DND-41 (cell line): ENCODE data around the gene ITGA8.
"Not testable (repeated sequence)": the region's sequence is repeated elsewhere in the genome, so short reads cannot be mapped to it uniquely, and the experiment has no call there.

Experiments
- ATAC-seq: fragments of 200-7000 bp; cut with Tn5 transposase; 3 replicates; pipeline ENCODE4 v1.9.1; 2021; ENCODE audit warnings: low read depth; ENCODE audit not compliant: insufficient read depth
- DNase-seq: peaks from one replicate; pipeline ENCODE4 v3.0.0-alpha.2; 2020
- H2AFZ ChIP-seq: 2 replicates; pipeline ENCODE4 v1.6.0; 2012; ENCODE audit warnings: low read depth, low read length
- H3K27ac ChIP-seq: 2 replicates; pipeline ENCODE4 v1.5.1; 2012; ENCODE audit warnings: low read length, inconsistent platforms
- H3K27me3 ChIP-seq: fragments of 200-600 bp; sonication (generic); 2 replicates; pipeline ENCODE4 v1.6.0; 2012; ENCODE audit warnings: low read length, mild to moderate bottlenecking, inconsistent platforms; ENCODE audit not compliant: insufficient read depth, poor library complexity
- H3K36me3 ChIP-seq: 2 replicates; pipeline ENCODE4 v1.5.1; 2012; ENCODE audit warnings: low read length, inconsistent platforms; ENCODE audit not compliant: insufficient read depth
- H3K4me1 ChIP-seq: 2 replicates; pipeline ENCODE4 v1.5.1; 2012; ENCODE audit warnings: mild to moderate bottlenecking, low read length; ENCODE audit not compliant: insufficient read depth
- H3K4me2 ChIP-seq: 2 replicates; pipeline ENCODE4 v1.6.0; 2012; ENCODE audit warnings: mild to moderate bottlenecking, moderate library complexity, low read length, inconsistent platforms; ENCODE audit not compliant: insufficient read depth
- H3K4me3 ChIP-seq, 2 experiments: fragments of 200-600 bp in 1 of 2; shearing (Covaris generic) in 1 of 2; 2 replicates each; pipeline ENCODE4 v1.5.1; 2012 to 2016; ENCODE audit warnings: inconsistent platforms in 2 of 2, low read length in 2 of 2, mild to moderate bottlenecking in 2 of 2, low read depth in 1 of 2, moderate library complexity in 1 of 2
- H3K79me2 ChIP-seq: 2 replicates; pipeline ENCODE4 v1.6.0; 2012; ENCODE audit warnings: low read length, inconsistent platforms; ENCODE audit not compliant: insufficient read depth
- H3K9ac ChIP-seq: 2 replicates; pipeline ENCODE4 v1.6.0; 2012; ENCODE audit warnings: low read depth, mild to moderate bottlenecking, inconsistent platforms, low read length, moderate library complexity
- H3K9me3 ChIP-seq: 2 replicates; pipeline ENCODE4 v1.5.1; 2012; ENCODE audit warnings: low read length, moderate library complexity, mild to moderate bottlenecking, inconsistent platforms; ENCODE audit not compliant: insufficient read depth, severe bottlenecking
- H4K20me1 ChIP-seq: 2 replicates; pipeline ENCODE4 v1.6.0; 2012; ENCODE audit warnings: low read length; ENCODE audit not compliant: insufficient read depth
- EZH2 ChIP-seq: IDR thresholded peaks from 3 replicates; pipeline ENCODE4 v1.6.1; 2012; ENCODE audit warnings: borderline replicate concordance, low read depth, mild to moderate bottlenecking, moderate library complexity, low read length, inconsistent platforms; ENCODE audit not compliant: severe bottlenecking
- TF ChIP-seq, protein P1 (sequence below): IDR thresholded peaks from 2 replicates; pipeline ENCODE4 v1.5.1; 2012; ENCODE audit warnings: borderline replicate concordance, low read length, moderate library complexity, mild to moderate bottlenecking; ENCODE audit not compliant: poor library complexity, severe bottlenecking; ENCODE audit errors: extremely low read depth

Gene ITGA8

GRCh38 chr10:15558136-15558535, 161.6 kb downstream of the ITGA8 start:
- no peaks in the 10 kb centered on the region for H3K36me3 ChIP-seq
- TF ChIP-seq, protein P1, sequence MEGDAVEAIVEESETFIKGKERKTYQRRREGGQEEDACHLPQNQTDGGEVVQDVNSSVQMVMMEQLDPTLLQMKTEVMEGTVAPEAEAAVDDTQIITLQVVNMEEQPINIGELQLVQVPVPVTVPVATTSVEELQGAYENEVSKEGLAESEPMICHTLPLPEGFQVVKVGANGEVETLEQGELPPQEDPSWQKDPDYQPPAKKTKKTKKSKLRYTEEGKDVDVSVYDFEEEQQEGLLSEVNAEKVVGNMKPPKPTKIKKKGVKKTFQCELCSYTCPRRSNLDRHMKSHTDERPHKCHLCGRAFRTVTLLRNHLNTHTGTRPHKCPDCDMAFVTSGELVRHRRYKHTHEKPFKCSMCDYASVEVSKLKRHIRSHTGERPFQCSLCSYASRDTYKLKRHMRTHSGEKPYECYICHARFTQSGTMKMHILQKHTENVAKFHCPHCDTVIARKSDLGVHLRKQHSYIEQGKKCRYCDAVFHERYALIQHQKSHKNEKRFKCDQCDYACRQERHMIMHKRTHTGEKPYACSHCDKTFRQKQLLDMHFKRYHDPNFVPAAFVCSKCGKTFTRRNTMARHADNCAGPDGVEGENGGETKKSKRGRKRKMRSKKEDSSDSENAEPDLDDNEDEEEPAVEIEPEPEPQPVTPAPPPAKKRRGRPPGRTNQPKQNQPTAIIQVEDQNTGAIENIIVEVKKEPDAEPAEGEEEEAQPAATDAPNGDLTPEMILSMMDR: no peak
- TF ChIP-seq EZH2: no peak
- no peaks in the 10 kb centered on the region for H3K79me2 ChIP-seq
- no peak overlapping the region for H3K27ac ChIP-seq
- no peaks in the 10 kb centered on the region for H3K9me3 ChIP-seq
- H2AFZ ChIP-seq: no peak overlapping the region
- ATAC-seq (no peak), DNase-seq (no peak)
- no peaks in the 10 kb centered on the region for H4K20me1 ChIP-seq
- H3K27me3 ChIP-seq: peaks cover 3% of the 10 kb centered on the region
- no peaks in the 10 kb centered on the region for H3K4me1 ChIP-seq
- H3K4me3 ChIP-seq: no peak overlapping the region
- no peak overlapping the region for H3K4me2 ChIP-seq
- H3K9ac ChIP-seq: no peak overlapping the region

- not testable (repeated sequence) for H3K79me2 ChIP-seq, H3K9ac ChIP-seq, H4K20me1 ChIP-seq, H3K27me3 ChIP-seq, H3K36me3 ChIP-seq, H3K4me1 ChIP-seq, ATAC-seq, H3K27ac ChIP-seq, H3K9me3 ChIP-seq, H2AFZ ChIP-seq, DNase-seq, H3K4me3 ChIP-seq, H3K4me2 ChIP-seq
These were observed 162.6 kb downstream of the ITGA8 start for GRCh38 chr10:15557168-15557567.

DNA sequence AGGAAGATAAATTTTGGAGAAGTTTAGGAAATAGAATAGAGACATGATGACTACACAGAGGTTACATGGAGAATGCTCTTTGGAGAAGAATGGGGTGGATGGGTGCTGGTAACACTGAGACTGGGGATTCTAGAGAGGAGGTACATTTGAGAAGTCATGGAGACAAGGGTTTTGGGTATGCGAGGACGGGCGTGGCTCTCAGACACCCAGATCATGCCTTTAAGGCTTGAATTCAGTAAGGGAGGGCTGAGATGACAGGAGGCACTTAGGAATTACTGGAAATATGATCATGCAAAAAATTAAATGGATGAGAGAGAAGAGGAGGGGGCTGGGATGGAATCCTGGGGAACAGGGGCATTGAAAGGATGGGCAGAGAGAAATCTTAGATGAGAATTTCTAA, 168.8 kb downstream of the ITGA8 start:
- H3K4me1 ChIP-seq: no peaks in the 10 kb centered on the region
- H3K79me2 ChIP-seq: no peaks in the 10 kb centered on the region
- H3K4me3 ChIP-seq: no peak overlapping the region
- no peak for ATAC-seq
- TF ChIP-seq, protein P1: no peak
- no peak for TF ChIP-seq EZH2
- H3K27me3 ChIP-seq: no peaks in the 10 kb centered on the region
- H4K20me1 ChIP-seq: no peaks in the 10 kb centered on the region
- no peak overlapping the region for H3K27ac ChIP-seq
- H3K9me3 ChIP-seq: no peaks in the 10 kb centered on the region
- H3K9ac ChIP-seq: no peak overlapping the region
- H2AFZ ChIP-seq: no peak overlapping the region
- DNase-seq: no peak
- no peak overlapping the region for H3K4me2 ChIP-seq
- H3K36me3 ChIP-seq: no peaks in the 10 kb centered on the region

GRCh38 chr10:15548331-15548730, 171.4 kb downstream of the ITGA8 start:
- Histone ChIP-seq H3K4me2 (no peak overlapping the region), H3K36me3 (no peaks in the 10 kb centered on the region), H2AFZ (no peak overlapping the region), H3K79me2 (no peaks in the 10 kb centered on the region), H3K4me3 (no peak overlapping the region), H3K27ac (no peak overlapping the region), H4K20me1 (no peaks in the 10 kb centered on the region), H3K4me1 (no peaks in the 10 kb centered on the region), H3K9me3 (no peaks in the 10 kb centered on the region), H3K27me3 (no peaks in the 10 kb centered on the region), H3K9ac (no peak overlapping the region)
- TF ChIP-seq, protein P1: no peak
- no peak for TF ChIP-seq EZH2
- DNase-seq (no peak), ATAC-seq (no peak)
